HepG2 (cell line): ENCODE measurements around the gene SH2D5. TPM values are rescaled to one million over a fixed set of nuclear protein-coding genes. Genes with fewer than 3 reads are reported as not detected.

Source experiments
- ATF3 ChIP-seq: sonication (generic); formaldehyde crosslinking; IDR thresholded peaks from 2 replicates; pipeline ENCODE4 v1.4.0; 2020; ENCODE audit warnings: missing genetic modification reagents
- EHMT2 ChIP-seq: fragments of 200-600 bp; sonication (generic); IDR thresholded peaks from 2 replicates; pipeline ENCODE4 v1.7.0; 2017; ENCODE audit warnings: antibody characterized with exemption, low read depth, low read length, borderline replicate concordance
- GMEB1 ChIP-seq: sonication (generic); formaldehyde crosslinking; IDR thresholded peaks from 2 replicates; pipeline ENCODE4 v1.5.1; 2020; ENCODE audit warnings: missing genetic modification reagents, mild to moderate bottlenecking, borderline replicate concordance
- HMGXB3 ChIP-seq: sonication (generic); formaldehyde crosslinking; IDR thresholded peaks from 2 replicates; pipeline ENCODE4 v1.4.0; 2020; ENCODE audit warnings: missing genetic modification reagents, borderline replicate concordance
- HOXA5 ChIP-seq: sonication (generic); formaldehyde crosslinking; IDR thresholded peaks from 2 replicates; pipeline ENCODE4 v1.4.0; 2020; ENCODE audit warnings: missing genetic modification reagents
- ISL2 ChIP-seq: sonication (generic); formaldehyde crosslinking; IDR thresholded peaks from 2 replicates; pipeline ENCODE4 v1.5.0; 2020; ENCODE audit warnings: missing genetic modification reagents
- KDM6A ChIP-seq: IDR thresholded peaks from 2 replicates; pipeline ENCODE4 v1.6.1; 2016; ENCODE audit warnings: low read depth
- MLXIP ChIP-seq: sonication (generic); formaldehyde crosslinking; IDR thresholded peaks from 2 replicates; pipeline ENCODE4 v1.9.0; 2021; ENCODE audit warnings: missing genetic modification reagents, borderline replicate concordance
- MXD1 ChIP-seq: sonication (generic); formaldehyde crosslinking; IDR thresholded peaks from 2 replicates; pipeline ENCODE4 v1.4.0; 2020; ENCODE audit warnings: mild to moderate bottlenecking, missing genetic modification reagents
- NR2C2 ChIP-seq: sonication (generic); formaldehyde crosslinking; IDR thresholded peaks from 2 replicates; pipeline ENCODE4 v1.4.0; 2020; ENCODE audit warnings: missing genetic modification reagents, mild to moderate bottlenecking, moderate library complexity, borderline replicate concordance
- SMYD3 ChIP-seq: sonication (generic); formaldehyde crosslinking; IDR thresholded peaks from 2 replicates; pipeline ENCODE4 v1.8.1; 2023; ENCODE audit warnings: mild to moderate bottlenecking, missing genetic modification reagents
- SOX6 ChIP-seq, 2 experiments: fragments of 450-650 bp in 1 of 2; sonication (generic) in 1 of 2; formaldehyde crosslinking in 1 of 2; IDR thresholded peaks; 2 replicates each; pipeline versions ENCODE4 v1.4.0 to v1.6.1; 2017 to 2020; ENCODE audit warnings: antibody characterized with exemption in 1 of 2, mild to moderate bottlenecking in 1 of 2, missing genetic modification reagents in 1 of 2
- TP53 ChIP-seq: sonication (generic); formaldehyde crosslinking; conservative IDR thresholded peaks from 2 replicates; pipeline ENCODE4 v1.4.0; 2020; ENCODE audit warnings: missing genetic modification reagents
- ZBTB21 ChIP-seq: sonication (generic); formaldehyde crosslinking; IDR thresholded peaks from 2 replicates; pipeline ENCODE4 v1.4.0; 2020; ENCODE audit warnings: missing genetic modification reagents
- ZFP36 ChIP-seq: fragments of 150-350 bp; IDR thresholded peaks from 2 replicates; pipeline ENCODE4 v1.6.1; 2018; ENCODE audit warnings: borderline replicate concordance, low read length, low read depth; ENCODE audit not compliant: partially characterized antibody
- ZMYM3 ChIP-seq: sonication (generic); formaldehyde crosslinking; IDR thresholded peaks from 2 replicates; pipeline ENCODE4 v1.5.1; 2020; ENCODE audit warnings: mild to moderate bottlenecking, missing genetic modification reagents
- ZNF782 ChIP-seq: sonication (generic); formaldehyde crosslinking; IDR thresholded peaks from 2 replicates; pipeline ENCODE4 v1.4.0; 2020; ENCODE audit warnings: missing genetic modification reagents, mild to moderate bottlenecking, borderline replicate concordance
- ZNF839 ChIP-seq: sonication (generic); formaldehyde crosslinking; IDR thresholded peaks from 2 replicates; pipeline ENCODE4 v1.4.0; 2020; ENCODE audit warnings: missing genetic modification reagents, mild to moderate bottlenecking, borderline replicate concordance
- ZSCAN21 ChIP-seq: sonication (generic); formaldehyde crosslinking; IDR thresholded peaks from 2 replicates; pipeline ENCODE4 v1.8.0; 2022; ENCODE audit warnings: mild to moderate bottlenecking, missing genetic modification reagents, moderate library complexity, borderline replicate concordance
- ZSCAN31 ChIP-seq: sonication (generic); formaldehyde crosslinking; IDR thresholded peaks from 2 replicates; pipeline ENCODE4 v1.5.0; 2020; ENCODE audit warnings: low read depth, mild to moderate bottlenecking, missing genetic modification reagents
- polyA plus RNA-seq, 8 experiments: library from polyadenylated mRNA; depleted of rRNA in 3 of 8; stranded (reverse) in 7 of 8; unstranded in 1 of 8; fragments of >200 nt; fragmentation: Illumina TruSeq in 4 of 8; extraction: Trizol in 4 of 8; gene quantifications; 2 replicates each; pipeline versions ENCODE4 v1.2.1 to v1.2.3, GENCODE V29; 2011 to 2016; ENCODE audit warnings: low read depth in 4 of 8, missing spikeins in 1 of 8, mixed read lengths in 1 of 8; ENCODE audit not compliant: insufficient read depth in 1 of 8
- total RNA-seq, 5 experiments: library from RNA; depleted of rRNA; stranded (reverse); fragments of >200 nt; fragmentation: Illumina TruSeq; extraction: Trizol; gene quantifications; 2 replicates each; pipeline ENCODE4 v1.2.3, GENCODE V29; 2016; ENCODE audit warnings: low read depth in 1 of 5

SH2D5 gene
- total and polyA plus RNA-seq, 2 of the 13 experiments (the other 11 are each of a cell fraction or from before 2014, with no cell fraction given) = 1.2 to 3.4 TPM

GRCh38 chr1:20733360-20733975 is 965 bp upstream of the SH2D5 start (continued):
- TF ChIP-seq MLXIP (0 out of 2 replicates have a peak, but pooled peaks have one; percentile 5), GMEB1 (CRISPR knock-in tag) (no peak), SOX6 (IDR thresholded peaks at IDR 0.05) (no peak), SOX6 (CRISPR knock-in tag; IDR thresholded peaks at IDR 0.05) (peak; percentile 36; the same call in 1 of the 2 replicates), ZNF839 (no peak), TP53 (CRISPR knock-in tag) (no peak), ZMYM3 (CRISPR knock-in tag) (no peak), KDM6A (CRISPR knock-in tag) (no peak), SMYD3 (CRISPR knock-in tag) (no peak), ZFP36 (no peak), ZNF782 (CRISPR knock-in tag) (no peak), ATF3 (no peak), ZSCAN21 (CRISPR knock-in tag) (no peak), EHMT2 (no peak), HOXA5 (CRISPR knock-in tag) (no peak), MXD1 (CRISPR knock-in tag) (no peak), NR2C2 (CRISPR knock-in tag) (peak; percentile 15; the same call in 1 of the 2 replicates), ZSCAN31 (no peak), ISL2 (CRISPR knock-in tag) (no peak), ZBTB21 (CRISPR knock-in tag) (no peak), HMGXB3 (CRISPR knock-in tag) (no peak)
